RPMI8226 (cell line): ENCODE data around the gene DYRK4.

Source experiments
- DNase-seq: peaks from one replicate; pipeline ENCODE4 v3.0.0-alpha.2; 2015

The DYRK4 gene

GRCh38 chr12:4564818-4565217, 2.8 kb downstream of the DYRK4 start:
- no peak for DNase-seq

- DNase-seq = no peak
Observed at GRCh38 chr12:4566474-4566873, 4.5 kb downstream of the DYRK4 start.

GRCh38 chr12:4567073-4567881, 5.3 kb downstream of the DYRK4 start:
- no peak for DNase-seq

- no peak for DNase-seq
Observed at GRCh38 chr12:4569261-4569660, 7.3 kb downstream of the DYRK4 start.

- no peak for DNase-seq
Observed at GRCh38 chr12:4572680-4573079, 10.7 kb downstream of the DYRK4 start.

- peak; percentile 38 for DNase-seq
Observed at GRCh38 chr12:4579305-4580102, 17.5 kb downstream of the DYRK4 start.

GRCh38 chr12:4580281-4580688, 18.3 kb downstream of the DYRK4 start:
- DNase-seq = no peak

- DNase-seq = no peak
Observed at GRCh38 chr12:4584281-4584680, 22.3 kb downstream of the DYRK4 start.

- DNase-seq = no peak
Observed at GRCh38 chr12:4584896-4585295, 22.9 kb downstream of the DYRK4 start.

GRCh38 chr12:4586500-4586899, 24.5 kb downstream of the DYRK4 start:
- no peak for DNase-seq

- DNase-seq = no peak
Observed at GRCh38 chr12:4587108-4587507, 25.1 kb downstream of the DYRK4 start.

GRCh38 chr12:4588916-4589315, 26.9 kb downstream of the DYRK4 start:
- no peak for DNase-seq

GRCh38 chr12:4589941-4590340, 27.9 kb downstream of the DYRK4 start:
- DNase-seq = no peak

GRCh38 chr12:4591180-4591687, 29.2 kb downstream of the DYRK4 start:
- DNase-seq = peak; percentile 54

GRCh38 chr12:4595881-4596280, 33.9 kb downstream of the DYRK4 start:
- no peak for DNase-seq

- DNase-seq = no peak
Observed at GRCh38 chr12:4603421-4603820, 41.4 kb downstream of the DYRK4 start.

GRCh38 chr12:4603946-4604345, 41.9 kb downstream of the DYRK4 start:
- no peak for DNase-seq

- peak; percentile 88 for DNase-seq
Observed at GRCh38 chr12:4604684-4605193, 42.7 kb downstream of the DYRK4 start.

GRCh38 chr12:4607056-4607455, 45.0 kb downstream of the DYRK4 start:
- DNase-seq = no peak

- DNase-seq = no peak
Observed at GRCh38 chr12:4609071-4609470, 47.1 kb downstream of the DYRK4 start.

GRCh38 chr12:4610481-4610880, 48.5 kb downstream of the DYRK4 start:
- DNase-seq = no peak

- DNase-seq = no peak
Observed at GRCh38 chr12:4615667-4616066, 53.7 kb downstream of the DYRK4 start.

GRCh38 chr12:4621511-4621910, 59.5 kb downstream of the DYRK4 start:
- DNase-seq = no peak

- DNase-seq = no peak
Observed at GRCh38 chr12:4626543-4626942, 64.5 kb downstream of the DYRK4 start.
